HEK293T (cell line): ENCODE data around the gene SNTG2.

Experiments used
- CTCF ChIA-PET: fragments of 350-600 bp; formaldehyde crosslinking; extraction: SDS; loops from one replicate; lab custom pipeline; 2021; ENCODE audit warnings: antibody characterized with exemption, inconsistent platforms; lab: Yijun Ruan, JAX
- POLR2A ChIA-PET: fragments of 350-600 bp; formaldehyde crosslinking; extraction: SDS; loops from one replicate; lab custom pipeline; 2020; ENCODE audit warnings: antibody characterized with exemption, inconsistent platforms; lab: Yijun Ruan, JAX
- DNase-seq: peaks from one replicate; pipeline ENCODE4 v3.0.0; 2012; ENCODE audit warnings: mixed read lengths; ENCODE audit errors: extremely low spot score
- ARNT ChIP-seq: fragments of 450-650 bp; IDR thresholded peaks from 2 replicates; pipeline ENCODE4 v1.6.1; 2017; ENCODE audit warnings: mild to moderate bottlenecking
- BHLHE40 ChIP-seq: fragments of 450-650 bp; IDR thresholded peaks from 2 replicates; pipeline ENCODE4 v1.6.1; 2016; ENCODE audit warnings: mild to moderate bottlenecking, moderate library complexity, borderline replicate concordance
- CTBP1 ChIP-seq: fragments of 450-650 bp; IDR thresholded peaks from 2 replicates; pipeline ENCODE4 v1.6.1; 2016; ENCODE audit warnings: borderline replicate concordance
- ELF4 ChIP-seq: fragments of 450-650 bp; IDR thresholded peaks from 2 replicates; pipeline ENCODE4 v1.6.1; 2017; ENCODE audit warnings: antibody characterized with exemption
- FOXA1 ChIP-seq: fragments of 450-650 bp; IDR thresholded peaks from 2 replicates; pipeline ENCODE4 v1.6.1; 2016; ENCODE audit warnings: mild to moderate bottlenecking
- FOXK2 ChIP-seq: fragments of 450-650 bp; IDR thresholded peaks from 2 replicates; pipeline ENCODE4 v1.6.1; 2016; ENCODE audit warnings: mild to moderate bottlenecking
- FOXM1 ChIP-seq: fragments of 450-650 bp; IDR thresholded peaks from 2 replicates; pipeline ENCODE4 v1.6.1; 2017; ENCODE audit warnings: mild to moderate bottlenecking, borderline replicate concordance
- HDGF ChIP-seq: fragments of 450-650 bp; IDR thresholded peaks from 2 replicates; pipeline ENCODE4 v1.6.1; 2017; ENCODE audit warnings: antibody characterized with exemption, borderline replicate concordance
- L3MBTL2 ChIP-seq: fragments of 450-650 bp; conservative IDR thresholded peaks from 2 replicates; pipeline ENCODE4 v1.6.1; 2016; ENCODE audit warnings: mild to moderate bottlenecking
- LEF1 ChIP-seq: fragments of 450-650 bp; IDR thresholded peaks from 2 replicates; pipeline ENCODE4 v1.6.1; 2017; ENCODE audit warnings: mild to moderate bottlenecking, borderline replicate concordance
- NFRKB ChIP-seq: fragments of 450-650 bp; IDR thresholded peaks from 2 replicates; pipeline ENCODE4 v1.6.1; 2016; ENCODE audit warnings: mild to moderate bottlenecking, moderate library complexity
- SP1 ChIP-seq: fragments of 450-650 bp; IDR thresholded peaks from 2 replicates; pipeline ENCODE4 v1.6.1; 2017
- SUZ12 ChIP-seq: fragments of 450-650 bp; IDR thresholded peaks from 2 replicates; pipeline ENCODE4 v1.6.1; 2016; ENCODE audit warnings: mild to moderate bottlenecking
- TARDBP ChIP-seq: fragments of 450-650 bp; IDR thresholded peaks from 2 replicates; pipeline ENCODE4 v1.6.1; 2016
- ZNF384 ChIP-seq: fragments of 450-650 bp; IDR thresholded peaks from 2 replicates; pipeline ENCODE4 v1.6.1; 2016
- TF ChIP-seq, protein P1 (sequence below): fragments of 450-650 bp; IDR thresholded peaks from 2 replicates; pipeline ENCODE4 v1.6.1; 2016

Gene SNTG2

DNA sequence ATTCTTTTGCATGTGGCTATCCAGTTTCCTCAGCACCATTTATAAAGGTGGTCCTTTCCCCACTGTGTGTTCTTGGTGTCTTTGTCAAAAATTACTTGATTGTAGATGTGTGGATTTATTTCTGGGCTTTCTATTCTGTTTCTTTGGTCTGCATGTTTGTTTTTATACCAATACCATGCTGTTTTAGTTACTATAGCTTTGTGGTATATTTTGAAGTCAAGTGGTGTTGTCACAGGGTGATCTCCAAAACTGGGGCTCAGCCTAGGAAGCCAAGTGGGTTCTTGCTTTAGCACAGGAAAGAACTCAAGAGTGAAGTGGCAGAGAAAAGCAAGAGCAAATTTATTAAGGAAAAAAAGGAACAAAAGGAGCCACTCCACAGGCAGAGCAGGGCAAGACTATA, 6.0 kb upstream of the SNTG2 start:
- ChIA-PET CTCF (no interaction called here), POLR2A (no interaction called here)
- TF ChIP-seq TARDBP (no peak), FOXA1 (no peak), LEF1 (no peak), CTBP1 (no peak), NFRKB (no peak), ARNT (no peak), FOXM1 (no peak), BHLHE40 (no peak), SUZ12 (no peak), SP1 (no peak), ELF4 (no peak), FOXK2 (no peak)
- TF ChIP-seq, protein P1, sequence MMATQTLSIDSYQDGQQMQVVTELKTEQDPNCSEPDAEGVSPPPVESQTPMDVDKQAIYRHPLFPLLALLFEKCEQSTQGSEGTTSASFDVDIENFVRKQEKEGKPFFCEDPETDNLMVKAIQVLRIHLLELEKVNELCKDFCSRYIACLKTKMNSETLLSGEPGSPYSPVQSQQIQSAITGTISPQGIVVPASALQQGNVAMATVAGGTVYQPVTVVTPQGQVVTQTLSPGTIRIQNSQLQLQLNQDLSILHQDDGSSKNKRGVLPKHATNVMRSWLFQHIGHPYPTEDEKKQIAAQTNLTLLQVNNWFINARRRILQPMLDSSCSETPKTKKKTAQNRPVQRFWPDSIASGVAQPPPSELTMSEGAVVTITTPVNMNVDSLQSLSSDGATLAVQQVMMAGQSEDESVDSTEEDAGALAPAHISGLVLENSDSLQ = no peak
- DNase-seq = no peak

DNA sequence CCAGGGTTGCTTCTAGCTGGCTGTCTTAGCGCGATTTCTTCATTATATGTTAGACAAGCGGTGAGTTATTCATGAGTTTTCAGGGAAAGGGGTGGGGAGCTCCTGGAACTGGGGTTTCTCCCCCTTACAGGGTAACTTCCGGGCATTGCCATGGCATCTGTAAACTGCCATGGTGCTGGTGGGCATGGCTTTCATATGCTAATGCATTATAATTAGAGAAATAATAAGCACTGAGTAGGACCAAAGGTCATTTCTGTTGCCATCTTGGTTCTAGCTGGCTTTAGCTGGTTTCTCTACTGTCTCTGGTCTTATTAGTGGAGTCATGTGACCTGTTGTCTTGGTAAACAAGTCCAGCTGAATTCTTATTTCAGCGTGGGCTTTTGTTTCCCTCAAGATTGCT, 5.5 kb upstream of the SNTG2 start:
- ChIA-PET CTCF (no interaction called here), POLR2A (no interaction called here)
- TF ChIP-seq SP1 (no peak), SUZ12 (no peak), ARNT (no peak), FOXK2 (no peak), HDGF (no peak), FOXM1 (no peak), BHLHE40 (no peak), L3MBTL2 (no peak), TARDBP (no peak), ZNF384 (no peak), NFRKB (no peak), CTBP1 (no peak), LEF1 (no peak), FOXA1 (no peak), ELF4 (no peak)
- TF ChIP-seq, protein P1 = no peak
- DNase-seq = no peak

DNA sequence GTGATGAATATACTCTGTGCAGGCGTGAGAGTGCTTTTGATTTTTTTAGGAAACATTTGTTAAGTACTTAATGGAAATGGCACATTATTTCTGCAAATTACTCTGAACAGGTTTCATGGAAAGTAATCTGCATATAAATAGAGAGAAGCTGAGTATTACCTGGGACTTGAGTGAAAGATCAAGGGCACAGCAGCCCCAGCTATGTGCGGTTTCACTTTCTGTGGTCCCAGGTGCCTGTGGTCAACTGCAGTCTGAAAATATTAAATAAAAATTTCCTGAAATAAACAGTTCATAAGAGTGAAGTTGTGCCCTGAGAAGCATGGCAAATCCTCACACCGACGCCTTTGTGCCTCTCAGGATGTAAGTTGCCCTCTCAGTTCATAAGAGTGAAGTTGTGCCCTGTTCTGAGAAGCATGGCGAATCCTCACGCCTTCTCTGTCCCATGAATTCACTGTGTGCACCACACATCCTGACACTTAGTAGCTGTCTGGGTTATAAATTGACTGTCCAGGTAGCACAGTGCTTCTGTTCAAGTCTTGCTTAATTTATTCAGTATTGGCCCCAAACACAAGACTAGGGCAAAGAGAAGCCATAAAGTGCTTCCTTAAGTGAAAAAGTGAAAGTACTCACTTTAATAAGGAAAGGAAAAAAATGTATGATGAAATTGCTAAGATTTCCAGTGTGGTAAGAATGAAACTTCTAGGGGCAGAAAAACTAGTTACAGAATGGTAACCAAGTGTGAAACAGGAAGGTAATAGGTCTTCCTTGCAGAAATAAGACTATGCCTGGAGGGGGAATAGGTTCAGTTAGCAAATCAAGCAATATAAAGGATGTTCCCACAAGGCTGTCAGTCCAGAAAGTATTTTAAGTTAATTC, 4.3 kb upstream of the SNTG2 start:
- no peak for TF ChIP-seq FOXM1
- TF ChIP-seq ZNF384 = no peak
- TF ChIP-seq L3MBTL2 = no peak
- no peak for DNase-seq
- ChIA-PET POLR2A (no interaction called here), CTCF (no interaction called here)

DNA sequence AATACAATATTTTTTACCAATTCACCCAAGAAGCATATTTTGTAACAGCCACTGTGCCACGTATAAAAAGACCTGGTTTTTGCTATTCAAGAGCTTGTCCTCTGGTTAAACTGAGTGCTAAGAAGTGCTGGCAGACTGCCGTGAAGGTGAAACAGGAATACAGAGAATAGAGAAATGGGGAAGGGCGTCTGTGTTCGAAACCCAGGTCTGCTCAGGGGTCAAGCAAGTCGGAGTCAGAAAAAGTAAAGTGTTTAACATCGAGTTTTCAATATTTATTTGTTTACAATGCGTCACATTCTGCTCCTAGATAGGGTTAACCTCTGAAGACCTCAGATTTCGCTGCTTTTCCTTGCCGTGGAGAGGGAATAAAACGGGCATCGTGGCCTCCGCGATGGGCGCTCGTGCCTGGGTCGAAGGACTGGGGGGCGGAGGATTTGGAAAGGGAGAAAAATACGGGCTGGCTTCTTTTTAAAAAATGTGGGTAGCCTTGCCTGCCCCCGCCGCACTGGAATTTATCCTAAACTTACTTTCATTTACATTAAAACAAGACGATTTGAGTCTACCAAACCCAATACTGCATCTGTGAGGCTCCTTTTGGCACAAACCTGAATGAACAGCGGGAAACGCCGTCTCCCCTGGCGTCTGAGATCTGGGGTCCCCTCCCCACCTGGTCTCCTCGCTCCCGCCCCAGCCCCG, 1.1 kb upstream of the SNTG2 start:
- ChIA-PET CTCF (no interaction called here), POLR2A (no interaction called here)
- DNase-seq = no peak
- TF ChIP-seq FOXK2 = no peak
- TF ChIP-seq LEF1 = no peak
- TF ChIP-seq ZNF384 = no peak
- no peak for TF ChIP-seq SUZ12
- no peak for TF ChIP-seq L3MBTL2
- TF ChIP-seq FOXM1 = no peak
- TF ChIP-seq BHLHE40 = no peak
- TF ChIP-seq HDGF = no peak
- TF ChIP-seq ARNT = no peak
- TF ChIP-seq TARDBP = no peak
- no peak for TF ChIP-seq FOXA1
- TF ChIP-seq SP1 = no peak
- no peak for TF ChIP-seq CTBP1
- TF ChIP-seq NFRKB = no peak
- TF ChIP-seq, protein P1 = no peak

DNA sequence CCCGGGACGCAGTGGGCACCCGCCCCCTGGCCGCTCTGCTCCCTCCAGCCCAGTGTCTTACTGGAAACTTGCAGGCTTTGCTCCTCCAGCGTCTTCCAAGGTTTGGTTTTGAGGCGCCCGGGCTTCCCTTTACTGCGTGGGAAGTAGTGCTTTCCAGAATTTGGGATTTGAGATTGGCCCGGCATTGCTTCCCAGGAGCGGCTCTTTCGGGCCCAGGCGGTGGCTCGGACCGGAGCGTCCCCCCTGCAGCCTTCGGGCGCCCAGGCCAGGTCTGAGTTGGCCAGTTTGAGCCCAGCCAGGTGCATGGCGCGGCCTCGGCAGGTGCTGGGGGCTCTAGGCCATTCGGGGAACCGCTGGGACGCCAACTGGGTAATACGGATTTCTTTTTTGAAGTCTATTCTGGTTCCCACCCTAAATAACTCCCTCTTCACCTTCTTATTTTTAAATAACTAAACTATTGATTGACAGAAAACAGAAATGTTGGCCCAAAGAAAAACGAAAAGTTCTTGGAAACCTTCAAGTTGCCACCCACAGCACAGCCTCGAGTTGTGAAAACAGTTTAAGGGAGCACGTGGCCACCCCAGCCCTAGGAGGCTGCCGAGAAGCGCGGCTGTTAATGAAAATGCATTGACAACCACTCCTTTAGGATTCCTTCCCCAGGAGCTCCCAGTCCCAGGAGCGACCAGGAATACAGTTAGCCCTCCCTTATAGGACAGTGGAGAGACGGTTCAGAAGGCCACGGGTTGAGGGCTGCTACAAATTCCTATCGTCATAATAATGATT, 766 bp downstream of the SNTG2 start:
- POLR2A ChIA-PET = interaction anchor here (0.7 kb wide), 1 partner anchor 588 kb away, joined by 3 read pairs; no protein-coding TSS in a partner anchor
- CTCF ChIA-PET = no interaction called here

More for the DNA sequence above, 766 bp downstream of the SNTG2 start:
- TF ChIP-seq L3MBTL2 (peak; percentile 23; the same call in 1 of the 2 replicates), SUZ12 (no peak), CTBP1 (no peak)
- no peak for DNase-seq
